Astrocyte of the hippocampus (primary cell): ENCODE results near the gene SUSD3.

Experiments used
- DNase-seq: peaks from one replicate; pipeline ENCODE4 v3.0.0; 2011; ENCODE audit warnings: low read depth, low spot score

Gene SUSD3

GRCh38 chr9:93076101-93076791 is 17.7 kb downstream of the SUSD3 start:
- no peak for DNase-seq

GRCh38 chr9:93076792-93077128 is 18.3 kb downstream of the SUSD3 start:
- no peak for DNase-seq

- DNase-seq: no peak
Observed at GRCh38 chr9:93077367-93077766, 18.9 kb downstream of the SUSD3 start.

GRCh38 chr9:93077811-93078210 is 19.3 kb downstream of the SUSD3 start:
- no peak for DNase-seq

- DNase-seq: no peak
Observed at GRCh38 chr9:93079371-93079770, 20.9 kb downstream of the SUSD3 start.

- no peak for DNase-seq
Observed at GRCh38 chr9:93080406-93080805, 21.9 kb downstream of the SUSD3 start.

GRCh38 chr9:93081081-93081529 is 22.6 kb downstream of the SUSD3 start:
- no peak for DNase-seq

GRCh38 chr9:93081931-93082330 is 23.4 kb downstream of the SUSD3 start:
- DNase-seq: peak; percentile 89

- no peak for DNase-seq
Observed at GRCh38 chr9:93082841-93083411, 24.4 kb downstream of the SUSD3 start.

- no peak for DNase-seq
Observed at GRCh38 chr9:93083592-93084470, 25.3 kb downstream of the SUSD3 start.

- DNase-seq: no peak
Observed at GRCh38 chr9:93084471-93084881, 26.0 kb downstream of the SUSD3 start.

GRCh38 chr9:93085676-93086075 is 27.2 kb downstream of the SUSD3 start:
- DNase-seq: no peak

- no peak for DNase-seq
Observed at GRCh38 chr9:93086447-93087224, 28.1 kb downstream of the SUSD3 start.

- DNase-seq: no peak
Observed at GRCh38 chr9:93087971-93088655, 29.6 kb downstream of the SUSD3 start.

- DNase-seq: no peak
Observed at GRCh38 chr9:93088656-93089015, 30.1 kb downstream of the SUSD3 start.

GRCh38 chr9:93089024-93089423 is 30.5 kb downstream of the SUSD3 start:
- no peak for DNase-seq

GRCh38 chr9:93089481-93089991 is 31.0 kb downstream of the SUSD3 start:
- no peak for DNase-seq

GRCh38 chr9:93090091-93090655 is 31.7 kb downstream of the SUSD3 start:
- DNase-seq: no peak

GRCh38 chr9:93091056-93091452 is 32.6 kb downstream of the SUSD3 start:
- no peak for DNase-seq

- peak; percentile 66 for DNase-seq
Observed at GRCh38 chr9:93091453-93092081, 33.1 kb downstream of the SUSD3 start.
